NOMO-1 (cell line): ENCODE results near the gene C1QC.

ENCODE experiments used
- DNase-seq, 2 experiments: peaks; one replicate each; lab custom pipeline; 2025; ENCODE audit not compliant: unreplicated experiment in 2 of 2; lab: John Stamatoyannopoulos, UW

The C1QC gene

DNA sequence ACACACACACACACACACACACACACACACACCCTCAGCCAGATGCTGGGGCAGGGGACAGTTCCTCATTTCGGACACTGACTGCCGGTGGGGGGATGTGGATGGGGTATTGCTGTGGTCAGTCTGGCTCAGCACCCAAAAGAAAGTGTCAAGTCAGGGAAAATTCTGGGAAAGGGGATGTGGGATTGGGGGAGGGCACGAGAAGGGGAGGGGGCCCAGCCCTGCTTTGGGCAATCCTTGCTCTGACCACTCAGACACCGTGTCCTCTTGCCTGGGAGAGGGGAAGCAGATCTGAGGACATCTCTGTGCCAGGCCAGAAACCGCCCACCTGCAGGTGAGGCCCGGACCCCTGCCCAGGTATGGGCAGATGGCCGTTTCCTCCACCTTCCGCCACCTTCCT is at the start of gene C1QC:
Gene C1QC, plus strand, starts transcription at position 253 of the 400 bp plus-strand sequence. CDS start 391 bp downstream, outside the sequence.
- no peak for DNase-seq

DNA sequence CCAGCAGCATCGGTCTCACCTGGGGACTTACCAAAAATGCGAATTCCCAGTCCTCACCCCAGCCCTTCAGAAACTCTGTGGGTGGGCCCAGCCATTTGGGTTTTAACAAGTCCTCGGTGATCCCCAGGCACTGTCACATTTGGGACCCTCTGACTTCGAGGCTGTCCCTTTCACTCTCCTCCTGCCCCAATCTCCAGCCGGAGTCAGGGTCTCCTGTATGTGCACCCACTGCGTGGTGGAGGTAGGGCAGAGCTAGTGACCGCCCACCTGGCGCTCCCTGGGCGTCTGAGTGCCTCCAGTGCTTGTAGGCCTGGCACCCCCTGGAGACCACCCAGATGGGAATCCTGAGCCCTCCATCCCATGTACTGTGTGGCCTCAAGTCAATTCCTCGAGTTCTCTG is 49.0 kb upstream of the C1QC start:
- DNase-seq = no peak

DNA sequence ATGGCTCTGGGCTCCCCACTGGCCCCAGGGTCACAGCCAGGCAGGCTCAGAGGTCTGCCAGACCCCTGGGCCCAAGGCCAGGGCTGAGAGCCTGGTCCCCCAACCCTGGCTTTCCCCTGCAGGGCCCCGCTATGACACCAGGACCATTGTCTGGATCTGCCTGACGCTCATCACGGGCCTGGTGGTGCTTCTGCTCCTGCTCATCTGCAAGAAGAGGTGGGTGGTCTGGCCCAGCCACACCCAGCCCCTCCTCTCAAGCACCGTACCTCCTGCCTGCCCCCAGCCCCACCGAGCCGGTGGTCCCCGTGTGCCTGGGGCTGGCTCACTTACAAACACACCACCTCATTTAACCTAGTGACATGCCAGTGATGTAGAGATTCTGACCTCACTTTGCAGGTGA is 48.3 kb upstream of the C1QC start:
- DNase-seq = no peak

DNA sequence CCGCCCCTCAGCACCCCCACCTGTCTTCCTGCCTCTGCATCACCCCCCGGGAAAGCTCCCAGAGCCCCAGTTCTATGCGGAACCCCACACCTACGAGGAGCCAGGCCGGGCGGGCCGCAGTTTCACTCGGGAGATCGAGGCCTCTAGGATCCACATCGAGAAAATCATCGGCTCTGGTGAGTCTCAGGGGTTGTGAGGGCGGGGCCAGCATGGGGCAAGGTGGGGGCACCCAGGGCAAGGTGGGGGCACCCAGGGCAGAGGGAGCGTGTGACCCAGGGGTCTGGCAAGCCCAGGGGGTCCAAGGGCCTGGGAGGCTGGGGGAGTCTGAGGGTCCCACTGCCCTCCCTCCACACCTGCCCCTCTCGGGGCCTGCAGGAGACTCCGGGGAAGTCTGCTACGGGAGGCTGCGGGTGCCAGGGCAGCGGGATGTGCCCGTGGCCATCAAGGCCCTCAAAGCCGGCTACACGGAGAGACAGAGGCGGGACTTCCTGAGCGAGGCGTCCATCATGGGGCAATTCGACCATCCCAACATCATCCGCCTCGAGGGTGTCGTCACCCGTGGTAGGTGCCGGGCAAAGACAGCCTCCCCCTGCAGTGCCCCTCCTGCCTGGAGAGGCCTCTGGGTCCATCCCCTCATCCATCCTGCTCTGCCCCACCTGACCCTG is 46.0 kb upstream of the C1QC start:
- no peak for DNase-seq

DNA sequence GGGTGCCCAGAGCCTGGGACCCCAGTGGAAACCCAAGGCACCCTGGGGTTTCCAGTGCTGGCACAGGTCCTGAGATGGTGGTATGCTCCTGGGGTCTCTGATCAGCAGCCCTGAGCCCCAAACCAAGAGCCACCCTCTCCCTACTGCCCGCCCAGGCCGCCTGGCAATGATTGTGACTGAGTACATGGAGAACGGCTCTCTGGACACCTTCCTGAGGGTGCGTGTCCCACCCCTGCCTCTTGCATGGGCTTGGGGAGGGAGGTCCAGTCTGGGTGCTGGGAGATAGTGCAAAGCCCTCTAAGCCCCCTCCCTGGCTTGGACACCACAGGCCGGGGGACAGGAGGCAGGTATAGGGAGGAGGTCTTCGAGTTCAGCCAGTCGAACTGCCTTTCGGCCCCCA is 45.4 kb upstream of the C1QC start:
- no peak for DNase-seq

DNA sequence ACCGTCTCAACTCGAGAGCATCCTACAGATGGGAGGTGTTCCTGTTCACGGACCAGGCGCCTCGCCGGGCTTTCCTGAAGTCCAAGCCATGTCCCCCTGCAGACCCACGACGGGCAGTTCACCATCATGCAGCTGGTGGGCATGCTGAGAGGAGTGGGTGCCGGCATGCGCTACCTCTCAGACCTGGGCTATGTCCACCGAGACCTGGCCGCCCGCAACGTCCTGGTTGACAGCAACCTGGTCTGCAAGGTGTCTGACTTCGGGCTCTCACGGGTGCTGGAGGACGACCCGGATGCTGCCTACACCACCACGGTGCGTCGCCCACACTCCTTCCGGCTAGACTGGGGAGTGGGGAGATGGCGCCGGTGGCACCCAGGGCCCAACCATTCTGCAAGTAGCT is 44.7 kb upstream of the C1QC start:
- DNase-seq = no peak

DNA sequence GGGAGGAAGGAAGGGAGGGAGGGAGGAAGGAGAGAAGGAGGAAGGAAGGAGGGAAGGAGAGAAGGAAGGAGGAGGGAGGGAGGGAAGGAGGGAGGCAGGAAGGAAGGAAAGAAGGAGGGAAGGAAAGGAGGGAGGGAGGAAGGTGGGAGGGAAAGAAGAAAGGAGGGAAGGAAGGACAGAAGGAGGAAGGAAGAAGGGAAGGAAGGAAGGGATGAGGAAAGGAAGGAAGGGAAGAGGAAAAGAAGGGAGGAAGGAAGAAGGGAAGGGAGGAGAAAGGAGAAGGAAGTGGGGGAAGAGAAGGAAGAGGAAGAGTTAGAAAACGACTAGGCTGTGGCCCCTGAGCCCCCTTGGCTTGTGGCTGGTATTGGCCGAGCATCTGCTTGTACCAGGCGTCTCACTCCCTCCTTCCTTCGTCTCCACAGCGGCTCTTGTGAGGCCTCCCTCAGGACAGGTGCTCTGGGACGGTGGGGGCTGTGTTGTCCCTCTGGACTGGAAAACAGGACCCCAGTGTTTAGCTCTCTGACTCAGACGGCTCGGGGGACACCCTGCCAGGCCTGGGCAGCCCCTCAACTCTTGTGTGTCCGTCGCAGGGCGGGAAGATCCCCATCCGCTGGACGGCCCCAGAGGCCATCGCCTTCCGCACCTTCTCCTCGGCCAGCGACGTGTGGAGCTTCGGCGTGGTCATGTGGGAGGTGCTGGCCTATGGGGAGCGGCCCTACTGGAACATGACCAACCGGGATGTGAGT is 43.2 kb upstream of the C1QC start:
- DNase-seq = no peak

DNA sequence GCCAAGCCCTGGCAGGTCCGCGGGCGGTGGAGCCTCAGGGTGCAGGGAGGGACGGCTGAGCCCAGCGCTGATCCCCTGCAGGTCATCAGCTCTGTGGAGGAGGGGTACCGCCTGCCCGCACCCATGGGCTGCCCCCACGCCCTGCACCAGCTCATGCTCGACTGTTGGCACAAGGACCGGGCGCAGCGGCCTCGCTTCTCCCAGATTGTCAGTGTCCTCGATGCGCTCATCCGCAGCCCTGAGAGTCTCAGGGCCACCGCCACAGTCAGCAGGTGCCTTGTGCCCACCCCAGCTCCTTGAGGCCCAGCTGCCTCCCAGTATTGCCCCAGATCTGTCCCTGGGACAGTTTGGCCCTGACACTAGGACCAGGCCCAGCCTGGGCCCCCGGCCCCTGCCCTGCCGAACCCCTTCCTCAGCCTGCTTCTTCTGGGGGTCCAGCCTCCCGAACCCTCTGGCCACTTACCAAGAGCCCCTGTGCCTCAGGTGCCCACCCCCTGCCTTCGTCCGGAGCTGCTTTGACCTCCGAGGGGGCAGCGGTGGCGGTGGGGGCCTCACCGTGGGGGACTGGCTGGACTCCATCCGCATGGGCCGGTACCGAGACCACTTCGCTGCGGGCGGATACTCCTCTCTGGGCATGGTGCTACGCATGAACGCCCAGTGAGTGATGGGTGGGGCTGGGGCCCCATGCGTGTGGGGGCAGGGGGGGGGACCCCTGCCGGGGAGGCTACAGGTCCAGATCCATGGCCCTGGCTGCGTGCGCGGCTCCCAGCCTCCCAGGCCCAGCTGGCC is 42.4 kb upstream of the C1QC start:
- DNase-seq = no peak

DNA sequence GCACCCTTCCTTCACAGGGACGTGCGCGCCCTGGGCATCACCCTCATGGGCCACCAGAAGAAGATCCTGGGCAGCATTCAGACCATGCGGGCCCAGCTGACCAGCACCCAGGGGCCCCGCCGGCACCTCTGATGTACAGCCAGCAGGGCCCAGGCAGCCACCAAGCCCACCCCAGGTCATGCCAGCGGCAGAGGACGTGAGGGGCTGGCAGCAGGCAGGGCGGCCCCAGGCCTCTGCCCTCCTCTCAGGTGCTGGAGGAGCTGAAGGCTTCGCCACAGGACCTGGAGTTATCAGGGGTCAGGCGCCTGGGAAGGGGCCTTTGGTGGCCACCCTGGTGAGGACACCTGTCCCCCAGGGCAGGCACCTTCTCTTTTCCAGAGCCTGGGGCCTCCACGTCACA is 41.8 kb upstream of the C1QC start:
- DNase-seq = no peak

DNA sequence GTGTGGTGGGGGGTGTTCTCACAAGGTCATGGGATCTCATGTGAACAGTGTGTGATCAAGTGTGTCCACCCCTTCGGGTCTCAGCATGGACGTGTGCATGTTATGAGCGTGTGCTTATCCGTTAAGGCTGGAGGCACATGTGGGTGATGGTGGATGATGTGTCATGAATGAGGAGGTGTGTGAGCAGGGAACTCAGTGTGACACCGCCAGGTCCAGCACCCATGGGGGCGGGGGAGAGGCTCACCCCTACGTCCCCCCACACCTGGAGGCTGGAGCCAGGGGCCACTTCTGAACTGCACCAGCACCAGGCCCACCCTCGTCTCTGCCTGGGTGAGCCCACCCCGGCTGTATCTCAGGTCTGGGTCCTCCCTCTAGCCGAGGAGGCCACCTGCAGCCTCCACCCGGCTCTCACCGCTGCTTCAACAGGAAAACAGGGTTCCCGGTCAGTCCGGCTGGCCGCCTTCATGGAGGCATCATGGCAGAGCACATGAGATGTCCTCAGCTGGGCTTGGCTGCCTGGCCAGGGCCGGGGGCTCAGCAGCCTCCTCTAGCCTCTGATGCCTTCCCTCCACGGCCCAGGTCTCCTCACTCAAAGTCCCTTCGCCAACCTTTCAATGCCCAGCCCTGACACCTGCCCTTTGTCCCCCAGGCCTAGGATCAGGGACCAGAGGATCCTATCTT is 41.2 kb upstream of the C1QC start:
- no peak for DNase-seq

DNA sequence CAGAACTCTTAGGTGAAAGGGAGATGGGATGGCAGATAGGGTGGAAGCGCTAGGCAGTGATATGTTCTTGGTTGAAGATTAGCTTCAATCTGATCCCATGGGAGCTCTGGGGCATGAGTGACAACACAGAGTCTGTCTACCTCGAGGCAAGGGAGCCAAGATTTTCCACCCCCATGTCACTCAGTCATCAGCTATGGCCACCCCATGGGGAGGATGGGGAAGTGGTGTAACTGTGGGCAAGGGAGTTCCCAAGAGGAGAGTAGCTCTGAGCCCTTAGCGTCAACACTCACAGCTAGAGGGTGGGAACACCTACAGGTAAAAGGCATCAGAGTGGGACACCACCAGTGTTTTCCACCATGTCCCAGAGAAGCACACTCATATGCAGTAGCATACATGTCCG is 37.3 kb upstream of the C1QC start:
- DNase-seq = no peak

DNA sequence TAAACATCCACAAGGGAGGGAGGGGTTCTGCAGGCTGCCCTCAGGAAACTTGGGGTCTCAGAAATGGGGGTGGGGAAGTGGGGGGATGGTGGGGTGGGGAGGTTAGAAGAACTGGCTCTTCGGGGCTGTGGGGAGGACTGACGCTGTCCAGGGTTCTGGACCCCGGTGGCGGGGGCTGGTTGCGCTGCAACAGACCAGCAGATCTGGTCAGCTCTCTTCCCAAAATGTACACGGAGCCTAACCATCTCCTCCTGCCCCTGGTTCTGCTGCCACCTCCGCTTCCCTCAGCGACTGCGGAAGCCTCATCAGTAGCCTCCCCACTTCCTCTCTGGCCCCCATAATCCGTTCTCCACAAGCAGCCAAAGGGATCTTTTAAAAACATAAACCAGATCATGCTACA is 36.3 kb upstream of the C1QC start:
- no peak for DNase-seq

DNA sequence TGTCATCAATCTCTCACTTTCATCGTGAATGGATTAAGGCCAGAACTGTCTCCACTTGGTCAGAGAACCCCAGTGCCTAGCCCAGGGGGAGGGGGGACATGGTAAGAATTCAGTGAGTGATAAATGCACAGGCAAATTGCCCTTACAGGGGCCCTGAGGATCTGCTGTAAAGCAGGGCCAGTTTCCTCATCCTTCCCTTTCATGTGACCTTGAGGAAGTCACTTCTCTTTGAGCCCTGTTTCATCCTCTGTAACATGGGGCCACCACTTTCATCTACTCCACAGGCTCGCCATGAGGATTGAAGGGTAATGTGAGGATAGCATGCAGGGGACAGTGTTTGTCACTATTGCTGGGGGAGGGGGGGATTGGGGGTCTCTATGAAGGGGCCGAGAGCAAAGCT is 35.1 kb upstream of the C1QC start:
- no peak for DNase-seq

DNA sequence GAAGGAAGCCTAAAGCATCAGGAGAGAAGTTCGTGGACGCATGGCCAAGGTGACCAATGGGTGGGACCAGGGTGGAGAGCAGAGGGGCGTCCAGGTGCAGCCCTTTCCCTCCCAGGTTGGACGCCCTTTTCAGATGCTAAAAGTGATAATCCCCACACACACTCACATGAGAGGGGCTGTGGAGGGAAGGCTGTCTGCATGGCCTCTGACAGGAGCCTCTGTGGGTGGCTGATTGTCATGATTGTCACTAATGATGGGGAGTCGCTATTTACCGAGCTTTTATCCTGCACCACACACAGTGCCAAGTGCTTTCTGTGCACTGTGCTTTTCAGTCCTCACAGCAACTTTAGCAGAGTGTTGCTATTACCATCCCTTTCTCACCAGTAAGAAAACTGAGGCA is 34.1 kb upstream of the C1QC start:
- no peak for DNase-seq

DNA sequence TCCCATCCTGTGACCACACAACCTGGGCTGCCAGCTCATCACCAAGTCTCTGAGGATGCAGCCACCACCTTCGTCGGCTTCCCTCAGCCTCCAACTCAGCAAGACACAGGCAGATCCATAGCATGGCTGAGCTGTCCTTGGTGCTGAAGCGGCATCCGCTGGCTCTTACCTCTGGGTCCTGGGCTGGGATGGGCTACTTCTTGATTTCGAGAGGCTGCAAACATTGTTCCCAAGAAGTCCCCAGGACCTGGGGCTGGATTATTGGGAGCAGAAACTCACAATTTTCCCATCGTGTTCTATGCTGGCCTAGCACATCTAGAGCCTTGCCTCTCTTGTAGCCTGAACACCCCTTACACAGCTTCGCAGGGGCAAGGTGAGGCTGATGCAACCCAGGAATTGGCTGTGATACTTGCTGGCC is 31.9 kb upstream of the C1QC start:
- DNase-seq = peak; percentile 24 to 39

DNA sequence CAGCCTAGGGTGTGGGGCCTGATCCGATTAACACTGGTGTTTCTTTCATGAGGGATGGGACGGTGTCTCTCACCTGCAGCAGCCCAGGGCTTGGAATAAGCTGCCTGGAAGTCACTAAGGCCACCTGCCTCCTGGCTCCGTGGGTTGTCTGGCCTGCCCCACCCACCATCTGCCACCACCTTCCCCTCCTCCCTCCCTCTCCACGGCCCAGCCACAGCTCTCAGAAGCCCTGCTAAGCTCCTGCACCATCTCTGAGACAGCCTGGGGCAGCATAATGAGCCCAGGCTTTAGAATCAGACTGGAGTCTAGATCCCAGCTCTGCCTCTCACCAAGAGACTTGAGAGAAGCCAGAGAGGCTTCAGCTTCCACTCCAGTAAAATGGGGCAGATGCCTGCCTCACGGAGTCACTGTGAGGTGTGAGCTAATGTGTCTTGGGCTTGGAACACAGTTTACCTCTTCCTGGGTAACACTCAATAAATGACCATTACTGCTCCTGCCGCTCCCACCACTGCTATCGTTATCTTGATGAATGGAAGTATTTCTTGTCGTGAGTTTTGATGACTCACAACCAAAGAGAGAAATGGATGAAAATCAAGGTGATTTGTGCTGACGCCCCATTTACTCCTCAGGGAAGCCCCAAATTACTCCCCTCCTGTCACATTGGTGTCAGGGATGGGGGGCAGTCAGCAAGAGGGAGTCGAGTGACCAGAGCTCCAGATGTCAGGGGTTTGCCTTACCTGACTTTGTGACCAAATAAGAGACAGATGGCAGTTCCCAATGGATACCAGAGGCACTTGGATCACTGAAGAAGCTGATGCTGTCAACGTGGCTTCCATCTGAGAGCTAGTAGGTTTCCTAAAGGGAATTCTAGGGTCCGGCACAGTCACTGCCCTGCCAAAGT is 30.5 kb upstream of the C1QC start:
- no peak for DNase-seq

DNA sequence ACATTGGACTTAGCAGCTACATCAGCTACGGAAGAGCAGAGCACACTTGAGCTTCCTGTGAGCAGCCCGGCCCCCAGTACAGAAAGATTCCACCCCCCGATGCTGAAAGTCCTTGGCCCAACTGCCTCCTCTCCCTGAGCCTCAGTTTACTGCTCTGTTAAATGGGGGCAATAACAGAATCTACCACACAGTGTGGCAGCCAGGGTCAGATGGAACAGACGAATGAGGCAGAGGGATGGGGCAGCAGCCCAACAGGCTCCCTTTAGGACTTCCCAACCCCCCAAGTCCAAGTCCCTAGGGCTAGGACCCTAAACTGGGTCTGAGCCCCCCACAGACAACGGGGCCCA is 29.9 kb upstream of the C1QC start:
- no peak for DNase-seq

DNA sequence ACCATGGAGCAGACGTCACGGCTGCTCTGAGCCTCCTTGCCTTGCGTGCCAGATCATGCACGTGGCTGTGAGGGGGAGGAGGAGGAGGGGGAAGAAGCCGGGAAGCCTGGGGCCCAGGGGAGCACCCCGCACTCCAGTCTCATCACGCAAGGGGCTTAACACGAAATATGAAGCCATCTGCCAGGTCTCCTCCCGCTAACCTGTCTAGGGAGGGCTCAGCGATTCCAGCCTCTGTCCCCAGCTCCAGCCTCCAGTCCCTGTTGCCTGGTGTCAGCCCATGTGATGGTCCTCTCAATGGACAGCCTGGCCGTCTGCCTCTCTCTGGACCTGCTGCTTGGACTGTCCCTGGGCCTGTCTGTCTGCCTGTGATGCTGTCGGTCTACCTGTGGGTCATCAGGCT is 29.5 kb upstream of the C1QC start:
- no peak for DNase-seq

DNA sequence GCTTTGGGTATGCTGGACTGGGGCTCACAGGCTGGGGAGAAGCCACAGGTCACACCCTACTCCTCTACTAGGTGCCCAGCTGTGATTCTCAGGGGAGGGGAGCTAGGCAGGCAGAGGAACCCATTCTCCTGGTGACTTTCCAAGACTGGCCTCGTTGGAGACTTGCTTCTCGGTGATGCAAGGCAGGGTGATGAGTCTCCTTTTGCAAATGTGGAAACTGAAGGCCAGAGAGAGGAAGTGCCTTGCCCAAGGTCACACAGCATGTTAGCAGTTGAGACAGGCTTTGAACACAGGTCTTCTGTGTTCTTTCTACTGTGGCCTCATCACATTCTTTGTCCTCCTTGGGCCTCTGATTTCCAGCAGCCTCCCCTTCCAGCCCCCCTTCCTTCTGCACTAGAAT is 27.5 kb upstream of the C1QC start:
- no peak for DNase-seq

DNA sequence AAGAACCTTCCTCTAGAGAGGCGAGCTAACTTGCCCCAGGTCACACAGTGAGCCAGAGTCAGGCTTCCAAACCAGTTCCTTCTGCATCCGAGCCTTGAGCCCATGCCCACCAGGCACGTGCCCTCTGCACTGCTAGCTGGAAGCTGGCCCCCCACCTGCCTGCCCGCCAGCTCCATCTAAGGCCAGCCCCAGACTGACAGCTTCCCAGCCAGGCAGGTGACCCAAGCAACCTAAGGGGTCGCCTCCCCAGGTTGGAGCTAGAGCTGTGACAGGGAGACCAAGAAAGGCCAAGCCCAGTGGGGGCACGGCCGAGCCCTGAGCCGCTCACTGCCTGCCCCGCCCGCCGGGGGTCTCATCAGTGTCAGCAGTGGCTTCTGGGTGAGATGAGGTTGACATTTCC is 26.9 kb upstream of the C1QC start:
- no peak for DNase-seq
